K562 (cell line): ENCODE measurements around the gene MOK. TPM values are rescaled to one million over a fixed set of nuclear protein-coding genes. Genes with fewer than 3 reads are reported as not detected.

ENCODE experiments used
- ATAC-seq: fragments of 200-7000 bp; cut with Tn5 transposase; 3 replicates; pipeline ENCODE4 v1.9.1; 2020; ENCODE audit warnings: moderate library complexity
- BruUV-seq: library from RNA; stranded (reverse); fragments of 400-500 nt; replicated peaks from 2 replicates; lab custom pipeline; 2021; lab: Mats Ljungman, UMichigan
- CTCF ChIA-PET: fragments of 300-600 bp; formaldehyde crosslinking; extraction: SDS; loops from one replicate; lab custom pipeline; 2021; ENCODE audit warnings: low intra/inter-chr PET ratio; lab: Yijun Ruan, JAX
- POLR2A ChIA-PET: fragments of 300-600, 350-650 bp; sonication (Branson Sonifier 250); formaldehyde crosslinking; extraction: SDS; loops from one replicate; lab custom pipeline; 2021; ENCODE audit warnings: antibody characterized with exemption, inconsistent platforms; lab: Yijun Ruan, JAX
- DNase-seq, 4 experiments: peaks; one replicate each; pipeline versions ENCODE4 v3.0.0 to v3.0.0-alpha.2; 2011 to 2018; ENCODE audit warnings: low spot score in 3 of 4, mixed read lengths in 3 of 4; ENCODE audit errors: extremely low read depth in 1 of 4
- FAIRE-seq: peaks from 2 replicates; lab custom pipeline; 2011; peaks lifted over from hg19 to GRCh38; lab: Jason Lieb, UNC
- H2AFZ ChIP-seq: 2 replicates; pipeline ENCODE4 v1.6.0; 2011; ENCODE audit warnings: low read depth, low read length, control low read depth, inconsistent platforms
- H3K27ac ChIP-seq: fragments of 200-600 bp; 3 replicates; pipeline ENCODE4 v1.8.0; 2011; ENCODE audit warnings: low read depth, mild to moderate bottlenecking, control low read depth, inconsistent platforms, low read length, moderate library complexity, mixed read lengths; ENCODE audit errors: extremely low read depth
- H3K27me3 ChIP-seq, 2 experiments: fragments of 300-600 bp in 1 of 2; 2 replicates in 1 of 2; 3 replicates in 1 of 2; pipeline versions ENCODE4 v1.6.0 to v1.8.0; 2011; ENCODE audit warnings: inconsistent platforms in 2 of 2, low read length in 2 of 2, mild to moderate bottlenecking in 1 of 2, mixed read lengths in 1 of 2, moderate library complexity in 1 of 2; ENCODE audit not compliant: control insufficient read depth in 2 of 2, insufficient read depth in 2 of 2
- H3K36me3 ChIP-seq: fragments of 300-600 bp; 3 replicates; pipeline ENCODE4 v1.8.0; 2011; ENCODE audit warnings: mild to moderate bottlenecking, low read length, inconsistent platforms; ENCODE audit not compliant: control insufficient read depth, insufficient read depth
- H3K4me1 ChIP-seq, 2 experiments: fragments of 200-600 bp in 1 of 2; replicated peaks in 1 of 2; 2 replicates in 1 of 2; 3 replicates in 1 of 2; pipeline versions ENCODE4 v1.5.1 to v1.8.0; 2011; ENCODE audit warnings: inconsistent platforms in 2 of 2, low read length in 2 of 2, mild to moderate bottlenecking in 1 of 2, mixed read lengths in 1 of 2, moderate library complexity in 1 of 2; ENCODE audit not compliant: control insufficient read depth in 2 of 2, insufficient read depth in 2 of 2
- H3K4me2 ChIP-seq: 2 replicates; pipeline ENCODE4 v1.6.1; 2011; ENCODE audit warnings: low read length, control low read depth, inconsistent platforms, mixed read lengths; ENCODE audit not compliant: insufficient read depth
- H3K4me3 ChIP-seq: fragments of 200-600 bp; sonication (generic), shearing (Covaris generic); 2 replicates; pipeline ENCODE4 v1.5.1; 2016; ENCODE audit warnings: control low read depth, inconsistent platforms
- H3K79me2 ChIP-seq: fragments of 200-600 bp; 3 replicates; pipeline ENCODE4 v1.8.0; 2011; ENCODE audit warnings: low read length, inconsistent platforms; ENCODE audit not compliant: control insufficient read depth, insufficient read depth
- H3K9ac ChIP-seq, 2 experiments: 2 replicates each; pipeline versions ENCODE4 v1.6.0 to v1.6.1; 2011; ENCODE audit warnings: low read depth in 2 of 2, low read length in 2 of 2, control low read depth in 1 of 2, inconsistent platforms in 1 of 2, mild to moderate bottlenecking in 1 of 2, mixed read lengths in 1 of 2; ENCODE audit not compliant: insufficient read depth in 1 of 2
- H3K9me1 ChIP-seq: one replicate; pipeline ENCODE4 v1.6.0; 2011; ENCODE audit warnings: inconsistent platforms, mild to moderate bottlenecking, low read length, moderate library complexity; ENCODE audit not compliant: control insufficient read depth, insufficient read depth
- H3K9me3 ChIP-seq: replicated peaks from 2 replicates; pipeline ENCODE4 v1.5.1; 2011; ENCODE audit warnings: low read depth, low read length, inconsistent platforms; ENCODE audit not compliant: control insufficient read depth, insufficient read depth
- H4K20me1 ChIP-seq: replicated peaks from 2 replicates; pipeline ENCODE4 v1.6.1; 2011; ENCODE audit warnings: low read length, inconsistent platforms, mixed read lengths; ENCODE audit not compliant: control insufficient read depth, insufficient read depth
- ARID1B ChIP-seq: fragments of 450-650 bp; IDR thresholded peaks from 2 replicates; pipeline ENCODE4 v1.6.1; 2016; ENCODE audit warnings: antibody characterized with exemption, mild to moderate bottlenecking, inconsistent platforms
- BCOR ChIP-seq: fragments of 450-650 bp; IDR thresholded peaks from 2 replicates; pipeline ENCODE4 v1.6.1; 2016
- CBFA2T3 ChIP-seq: fragments of 450-650 bp; IDR thresholded peaks from 2 replicates; pipeline ENCODE4 v1.6.1; 2017
- CTBP1 ChIP-seq: fragments of 450-650 bp; IDR thresholded peaks from 2 replicates; pipeline ENCODE4 v1.6.1; 2016; ENCODE audit warnings: borderline replicate concordance
- DPF2 ChIP-seq: fragments of 450-650 bp; IDR thresholded peaks from 2 replicates; pipeline ENCODE4 v1.6.1; 2016
- MEF2D ChIP-seq: conservative IDR thresholded peaks from 2 replicates; pipeline ENCODE4 v1.6.1; 2016; ENCODE audit warnings: low read depth, missing genetic modification characterization, missing compliant biosample characterization
- MEIS2 ChIP-seq: fragments of 450-650 bp; IDR thresholded peaks from 2 replicates; pipeline ENCODE4 v1.6.1; 2014; ENCODE audit warnings: mild to moderate bottlenecking; ENCODE audit not compliant: partially characterized antibody
- NCOR1 ChIP-seq: fragments of 450-650 bp; IDR thresholded peaks from 2 replicates; pipeline ENCODE4 v1.6.1; 2016; ENCODE audit warnings: mild to moderate bottlenecking, moderate library complexity
- NFYB ChIP-seq: IDR thresholded peaks from 2 replicates; pipeline ENCODE4 v1.6.1; 2011; ENCODE audit warnings: mild to moderate bottlenecking, moderate library complexity; ENCODE audit not compliant: insufficient read length; ENCODE audit errors: extremely low read depth
- PHB ChIP-seq: fragments of 250-450 bp; sonication (Bioruptor Pico); IDR thresholded peaks from 2 replicates; pipeline ENCODE4 v1.5.0; 2021
- SUPT5H ChIP-seq: fragments of 450-650 bp; IDR thresholded peaks from 2 replicates; pipeline ENCODE4 v1.6.1; 2016
- TAL1 ChIP-seq: fragments of 450-650 bp; IDR thresholded peaks from 2 replicates; pipeline ENCODE4 v1.6.1; 2016; ENCODE audit warnings: mild to moderate bottlenecking
- TCF3 ChIP-seq: sonication (generic); formaldehyde crosslinking; IDR thresholded peaks from 2 replicates; pipeline ENCODE4 v1.4.0; 2020; ENCODE audit warnings: mild to moderate bottlenecking, missing genetic modification reagents
- TEAD4 ChIP-seq, 2 experiments: sonication (generic) in 1 of 2; formaldehyde crosslinking in 1 of 2; IDR thresholded peaks; 2 replicates each; pipeline versions ENCODE4 v1.6.1 to v1.8.0; 2012 to 2022; ENCODE audit warnings: borderline replicate concordance in 1 of 2, inconsistent platforms in 1 of 2, low read length in 1 of 2, mild to moderate bottlenecking in 1 of 2, missing genetic modification reagents in 1 of 2
- ZEB2 ChIP-seq: fragments of 450-650 bp; IDR thresholded peaks from 2 replicates; pipeline ENCODE4 v1.6.1; 2016
- ZNF140 ChIP-seq: fragments of 250-450 bp; sonication (Bioruptor Pico); IDR thresholded peaks from 2 replicates; pipeline ENCODE4 v1.8.0; 2021; ENCODE audit warnings: moderate library complexity, mild to moderate bottlenecking, inconsistent platforms
- WGBS: fragments of 100-300 bp; shearing (Covaris generic); methylation state at CpG from one replicate; pipeline ENCODE4 v1.1.6; 2016; ENCODE audit warnings: low coverage, mixed read lengths; ENCODE audit not compliant: insufficient coverage; ENCODE audit errors: missing lambda C conversion rate; 5-methylcytosine and 5-hydroxymethylcytosine counted together
- in situ Hi-C: fragments of 300-500 bp; cut with MboI; formaldehyde crosslinking; loops from 4 replicates; pipeline ENCODE4 v1.15.0; 2018; ENCODE audit warnings: inconsistent platforms, mixed read lengths
- intact Hi-C: fragments of 100-400 bp; cut with micrococcal nuclease; formaldehyde crosslinking; loops from 2 replicates; pipeline ENCODE4 v1.14.2; 2022
- polyA plus RNA-seq, 8 experiments: library from polyadenylated mRNA; depleted of rRNA in 4 of 8; stranded (reverse) in 5 of 8; unstranded in 3 of 8; fragments of >200 nt; fragmentation: Nextera tagmentation in 2 of 8; fragmentation: Illumina TruSeq in 1 of 8; extraction: Ambion mirVana in 2 of 8; extraction: Trizol in 1 of 8; gene quantifications; 2 replicates each; pipeline versions ENCODE4 v1.2.1 to v1.2.3, GENCODE V29; 2011 to 2014; ENCODE audit warnings: inconsistent platforms in 1 of 8, missing spikeins in 1 of 8
- total RNA-seq, 7 experiments: library from RNA; depleted of rRNA in 6 of 7; stranded (reverse); fragments of >200 nt in 6 of 7; fragmentation: Illumina TruSeq in 2 of 7; extraction: Trizol in 2 of 7; gene quantifications; 2 replicates each; pipeline versions ENCODE4 v1.2.1 to v1.2.3, GENCODE V29; 2011 to 2021; ENCODE audit warnings: low replicate concordance in 1 of 7
- TF ChIP-seq, protein P1 (sequence below): sonication (generic); formaldehyde crosslinking; IDR thresholded peaks from 2 replicates; pipeline ENCODE4 v1.9.0; 2022; ENCODE audit warnings: mild to moderate bottlenecking, missing genetic modification reagents

Gene MOK
- total and polyA plus RNA-seq, 9 of the 15 experiments (the other 6 are each of a cell fraction or from before 2014, with no cell fraction given), result 1.3 to 8.4 (median 5.3) TPM

DNA sequence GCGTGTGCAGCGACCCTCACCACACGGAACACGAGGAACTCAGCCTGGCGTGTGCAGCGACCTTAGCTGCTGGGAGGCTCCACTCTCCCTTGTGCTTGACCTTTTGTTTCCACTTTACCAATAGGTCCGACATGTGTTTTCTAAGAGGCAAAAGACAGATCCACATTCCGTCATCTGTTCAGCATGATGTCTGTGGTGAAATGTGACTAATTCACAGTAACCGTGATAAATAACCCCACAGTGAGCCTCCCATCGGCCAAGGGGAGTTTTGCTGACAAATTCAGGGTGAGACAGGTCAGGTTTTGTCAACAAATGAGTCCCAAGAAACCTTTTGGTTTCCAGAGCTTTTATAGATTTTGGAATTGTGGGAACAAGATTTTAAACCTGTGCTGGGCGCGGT is 55.9 kb downstream of the MOK start:
- TF ChIP-seq BCOR, result no peak
- no peak for TF ChIP-seq NFYB
- no peak for TF ChIP-seq SUPT5H
- TF ChIP-seq, protein P1, sequence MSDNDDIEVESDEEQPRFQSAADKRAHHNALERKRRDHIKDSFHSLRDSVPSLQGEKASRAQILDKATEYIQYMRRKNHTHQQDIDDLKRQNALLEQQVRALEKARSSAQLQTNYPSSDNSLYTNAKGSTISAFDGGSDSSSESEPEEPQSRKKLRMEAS, result peak; percentile 53
- TF ChIP-seq, all 486 proteins: peak for 1
- Histone ChIP-seq H2AFZ (peak overlapping the region; percentile 63), H3K9ac (0 out of 4 replicates have a peak overlapping the region, but pooled peaks of 1 of the 2 experiments have one; percentile 10), H3K4me1 (peaks cover 6 to 11% of the 10 kb centered on the region in 2 experiments; a peak in 4 of 5 replicates), H3K27ac (no peak overlapping the region), H3K9me3 (no peaks in the 10 kb centered on the region), H3K79me2 (no peaks in the 10 kb centered on the region), H3K36me3 (no peaks in the 10 kb centered on the region), H4K20me1 (no peaks in the 10 kb centered on the region), H3K4me2 (no peak overlapping the region; the same call in 1 of the 2 replicates), H3K4me3 (no peak overlapping the region), H3K27me3 (no peaks in the 10 kb centered on the region), H3K9me1 (no peaks in the 10 kb centered on the region)
- intact Hi-C loops (no loop called here), in situ Hi-C loops (no loop called here)
- DNase-seq (peak in 1 of 4 experiments; percentile 10), FAIRE-seq (no peak), ATAC-seq (no peak)
- ChIA-PET POLR2A (no interaction called here), CTCF (no interaction called here)
- no TSS peak for BruUV-seq
- whole genome bisulfite sequencing, result 73% methylated on average over 12 of the region's 12 CpGs

DNA sequence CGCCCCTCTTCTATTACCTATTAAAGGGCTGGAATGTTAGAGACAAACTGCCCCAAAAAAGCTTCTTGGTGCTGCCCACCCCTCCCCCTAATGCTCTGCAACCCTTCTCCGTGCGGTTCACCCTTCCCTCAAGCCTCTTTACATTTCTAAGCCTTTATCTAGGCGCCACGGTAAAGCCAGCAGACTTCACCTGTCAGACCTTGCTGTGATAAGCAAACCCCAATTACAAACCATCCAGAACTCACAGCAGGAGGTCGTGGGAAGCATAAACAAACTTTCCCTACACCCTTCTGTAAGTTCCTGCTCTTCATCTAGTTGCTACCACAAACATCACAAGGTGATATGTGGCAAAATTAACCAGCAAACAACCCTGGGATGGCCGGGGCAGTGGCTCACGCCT is 56.8 kb downstream of the MOK start:
- Histone ChIP-seq H3K9me3 (no peaks in the 10 kb centered on the region), H3K4me3 (no peak overlapping the region)
- in situ Hi-C loops, result no loop called here
- TF ChIP-seq TEAD4 (IDR thresholded peaks at IDR 0.05; ENCODE audit: low read length) (0 out of 2 replicates have a peak, but pooled peaks have one; percentile 8), TEAD4 (CRISPR knock-in tag; IDR thresholded peaks at IDR 0.05; ENCODE audit: borderline replicate concordance) (no peak), ZEB2 (peak; percentile 71), DPF2 (peak; percentile 39; the same call in 1 of the 2 replicates), CBFA2T3 (peak; percentile 64), TAL1 (peak; percentile 8; the same call in 1 of the 2 replicates), PHB (CRISPR knock-in tag) (no peak), ARID1B (peak; percentile 22; the same call in 1 of the 2 replicates), MEIS2 (peak; percentile 9), TCF3 (CRISPR knock-in tag) (peak; percentile 23; the same call in 1 of the 2 replicates), MEF2D (tag) (no peak), CTBP1 (peak; percentile 21; the same call in 1 of the 2 replicates), ZNF140 (CRISPR knock-in tag) (no peak), NCOR1 (peak; percentile 15; the same call in 1 of the 2 replicates)
- TF ChIP-seq, all 486 proteins: peak for 10
- peak in 1 of 4 experiments; percentile 62 for DNase-seq
- Histone ChIP-seq H3K27ac (no peak overlapping the region), H3K9ac (no peak overlapping the region; a peak in 1 of 4 replicates), H3K9me1 (no peaks in the 10 kb centered on the region), H3K4me2 (no peak overlapping the region; the same call in 1 of the 2 replicates), H3K36me3 (no peaks in the 10 kb centered on the region), H4K20me1 (no peaks in the 10 kb centered on the region), H3K4me1 (peaks cover 6 to 11% of the 10 kb centered on the region in 2 experiments; a peak in 4 of 5 replicates), H3K27me3 (no peaks in the 10 kb centered on the region), H2AFZ (0 out of 2 replicates have a peak overlapping the region, but pooled peaks have one; percentile 55), H3K79me2 (no peaks in the 10 kb centered on the region)
- POLR2A ChIA-PET, result no interaction called here
- peak; percentile 53 for ATAC-seq
- CTCF ChIA-PET, result no interaction called here
- no TSS peak for BruUV-seq
- WGBS, result 8% methylated on average over 7 of the region's 8 CpGs
- no peak for FAIRE-seq
- intact Hi-C loops, result no loop called here
